Left lung (tissue), 10 donors: ENCODE data around the gene PARP9. TPM values are rescaled to one million over a fixed set of nuclear protein-coding genes. Genes with fewer than 3 reads are reported as not detected.
"Not testable (repeated sequence)": the region's sequence is repeated elsewhere in the genome, so short reads cannot be mapped to it uniquely, and the experiment has no call there.

Experiments used
- ATAC-seq: fragments of 200-7000 bp; cut with Tn5 transposase; one replicate; pipeline ENCODE4 v1.9.1; 2020; ENCODE audit warnings: moderate library complexity
- DNase-seq, 4 donors: peaks; one replicate each; pipeline ENCODE4 v3.0.0-alpha.2; 2013 to 2020
- H3K27ac ChIP-seq, 2 donors: fragments of 200-600 bp; sonication (generic) in 1 of 2; one replicate each; pipeline versions ENCODE4 v1.5.0 to v1.8.0; 2020 to 2021
- H3K27me3 ChIP-seq, 2 donors: fragments of 200-600 bp; sonication (generic) in 1 of 2; one replicate each; pipeline versions ENCODE4 v1.5.0 to v1.8.0; 2020 to 2021
- H3K36me3 ChIP-seq, 2 donors: fragments of 200-600 bp; sonication (generic) in 1 of 2; one replicate each; pipeline versions ENCODE4 v1.5.0 to v1.8.0; 2020 to 2021
- H3K4me1 ChIP-seq, 2 donors: fragments of 200-600 bp; one replicate each; pipeline ENCODE4 v1.8.0; 2021
- H3K4me3 ChIP-seq, 2 donors: fragments of 200-600 bp; sonication (generic) in 1 of 2; one replicate each; pipeline versions ENCODE4 v1.5.0 to v1.8.0; 2020 to 2021; ENCODE audit warnings: mild to moderate bottlenecking in 1 of 2
- H3K9me3 ChIP-seq, 2 donors: fragments of 200-600 bp; sonication (generic) in 1 of 2; one replicate each; pipeline versions ENCODE4 v1.5.0 to v1.8.0; 2020 to 2021
- intact Hi-C, 2 donors: fragments of 100-400 bp; cut with DNase I; formaldehyde crosslinking; loops; one replicate each; pipeline versions ENCODE4 v1.11.2 to v1.14.2; 2022
- polyA plus RNA-seq, 6 donors: library from polyadenylated mRNA; unstranded; fragments of 120-200 nt; gene quantifications; one replicate each; pipeline ENCODE4 v1.2.1, GENCODE V29; 2013; ENCODE audit not compliant: insufficient read length in 6 of 6
- total RNA-seq, 2 donors: library from RNA; stranded (reverse); fragmentation: NEBNext Ultra II Directional; extraction: Animal tissue kit (Norgen Biotek cat#: 25700); gene quantifications; one replicate each; pipeline ENCODE4 v1.2.1, GENCODE V29; 2021
- TF ChIP-seq, protein P1 (sequence below), 2 donors: fragments of 200-600 bp; sonication (generic) in 1 of 2; IDR thresholded peaks; one replicate each; pipeline versions ENCODE4 v1.5.0 to v1.8.0; 2021; ENCODE audit warnings: antibody characterized with exemption in 2 of 2
- donor health status: DM: no; HTN: yes; CAD: no.
- donor health status: DM: no; HTN: no; CAD: no.

The PARP9 gene
- total and polyA plus RNA-seq, 8 donors: 17.2 to 75.4 (median 20.9) TPM

DNA sequence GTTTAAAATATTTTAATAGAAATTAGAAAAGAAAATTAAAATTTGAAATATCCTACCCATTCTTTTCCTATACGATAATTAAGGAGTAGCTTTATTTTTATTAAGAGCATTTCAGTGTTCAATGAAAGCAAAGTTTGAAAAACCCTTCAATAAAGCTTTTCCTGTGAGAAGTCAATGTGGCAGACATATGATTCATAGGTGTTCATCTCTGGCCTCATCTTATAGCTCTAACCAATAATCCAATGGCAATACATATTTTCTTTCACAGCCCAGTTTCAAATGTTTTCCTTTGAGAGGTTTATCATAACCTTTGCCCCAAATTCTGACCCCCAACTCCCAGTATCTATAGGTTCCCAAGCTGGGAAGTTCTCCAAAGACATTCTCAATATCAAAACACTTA, 57.6 kb downstream of the PARP9 start:
- Histone ChIP-seq H3K4me3 (no peak overlapping the region), H3K36me3 (no peaks in the 10 kb centered on the region), H3K4me1 (peaks cover 4 to 30% of the 10 kb centered on the region in 2 donors), H3K9me3 (no peaks in the 10 kb centered on the region), H3K27me3 (no peaks in the 10 kb centered on the region), H3K27ac (no peak overlapping the region)
- DNase-seq (no peak), ATAC-seq (no peak)
- intact Hi-C loops: no loop called here
- TF ChIP-seq, protein P1, sequence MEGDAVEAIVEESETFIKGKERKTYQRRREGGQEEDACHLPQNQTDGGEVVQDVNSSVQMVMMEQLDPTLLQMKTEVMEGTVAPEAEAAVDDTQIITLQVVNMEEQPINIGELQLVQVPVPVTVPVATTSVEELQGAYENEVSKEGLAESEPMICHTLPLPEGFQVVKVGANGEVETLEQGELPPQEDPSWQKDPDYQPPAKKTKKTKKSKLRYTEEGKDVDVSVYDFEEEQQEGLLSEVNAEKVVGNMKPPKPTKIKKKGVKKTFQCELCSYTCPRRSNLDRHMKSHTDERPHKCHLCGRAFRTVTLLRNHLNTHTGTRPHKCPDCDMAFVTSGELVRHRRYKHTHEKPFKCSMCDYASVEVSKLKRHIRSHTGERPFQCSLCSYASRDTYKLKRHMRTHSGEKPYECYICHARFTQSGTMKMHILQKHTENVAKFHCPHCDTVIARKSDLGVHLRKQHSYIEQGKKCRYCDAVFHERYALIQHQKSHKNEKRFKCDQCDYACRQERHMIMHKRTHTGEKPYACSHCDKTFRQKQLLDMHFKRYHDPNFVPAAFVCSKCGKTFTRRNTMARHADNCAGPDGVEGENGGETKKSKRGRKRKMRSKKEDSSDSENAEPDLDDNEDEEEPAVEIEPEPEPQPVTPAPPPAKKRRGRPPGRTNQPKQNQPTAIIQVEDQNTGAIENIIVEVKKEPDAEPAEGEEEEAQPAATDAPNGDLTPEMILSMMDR (IDR thresholded peaks at IDR 0.05): no peak

DNA sequence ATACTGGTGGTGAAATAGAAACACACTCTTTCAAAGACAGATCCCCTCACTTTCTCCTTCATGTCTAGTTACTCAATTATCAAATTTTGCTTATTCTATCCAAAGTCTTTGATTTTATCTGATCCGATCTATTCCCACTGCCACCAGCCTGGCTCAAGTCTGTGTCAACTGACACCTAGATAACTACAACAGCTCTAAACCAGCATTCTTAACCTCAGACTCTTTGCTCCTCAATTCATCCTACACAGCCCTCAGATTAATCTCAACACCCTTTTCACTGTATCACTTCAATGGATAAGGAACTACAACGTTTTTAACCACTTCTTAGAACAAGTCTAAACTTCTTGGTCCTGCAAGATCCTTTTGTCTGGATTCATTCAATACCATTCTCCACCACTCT, 58.4 kb downstream of the PARP9 start:
- TF ChIP-seq, protein P1 (IDR thresholded peaks at IDR 0.05): no peak
- H3K4me1 ChIP-seq: peaks cover 0 to 22% of the 10 kb centered on the region in 2 donors
- ATAC-seq: no peak
- DNase-seq: no peak
- no peaks in the 10 kb centered on the region for H3K27me3 ChIP-seq
- no peaks in the 10 kb centered on the region for H3K9me3 ChIP-seq
- intact Hi-C loops: no loop called here
- no peak overlapping the region for H3K27ac ChIP-seq
- no peaks in the 10 kb centered on the region for H3K36me3 ChIP-seq
- H3K4me3 ChIP-seq: no peak overlapping the region

DNA sequence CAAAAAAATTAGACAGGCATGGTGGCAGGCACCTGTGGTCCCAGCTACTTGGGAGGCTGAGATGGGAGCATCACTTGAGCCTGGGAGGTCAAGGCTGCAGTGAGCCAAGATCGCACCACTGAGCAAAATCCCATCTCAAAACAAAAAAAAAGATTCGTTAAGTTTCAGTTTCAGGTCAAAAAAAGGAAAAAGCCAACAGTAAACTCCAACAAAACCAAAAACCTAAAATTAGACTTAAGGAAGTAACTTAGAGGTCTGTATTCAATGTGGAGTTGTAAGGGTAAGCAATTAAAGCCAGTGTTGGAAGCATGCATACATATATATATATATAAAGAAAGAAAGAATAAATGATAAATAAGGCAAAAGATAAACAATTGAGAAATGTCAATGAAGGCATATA, 61.2 kb downstream of the PARP9 start:
- Histone ChIP-seq H3K27ac (no peak overlapping the region), H3K27me3 (no peaks in the 10 kb centered on the region), H3K4me1 (peaks cover 5 to 23% of the 10 kb centered on the region in 2 donors), H3K4me3 (no peak overlapping the region), H3K9me3 (no peaks in the 10 kb centered on the region), H3K36me3 (no peaks in the 10 kb centered on the region)
- ATAC-seq (no peak), DNase-seq (no peak)
- intact Hi-C loops: no loop called here
- TF ChIP-seq, protein P1 (IDR thresholded peaks at IDR 0.05): no peak

DNA sequence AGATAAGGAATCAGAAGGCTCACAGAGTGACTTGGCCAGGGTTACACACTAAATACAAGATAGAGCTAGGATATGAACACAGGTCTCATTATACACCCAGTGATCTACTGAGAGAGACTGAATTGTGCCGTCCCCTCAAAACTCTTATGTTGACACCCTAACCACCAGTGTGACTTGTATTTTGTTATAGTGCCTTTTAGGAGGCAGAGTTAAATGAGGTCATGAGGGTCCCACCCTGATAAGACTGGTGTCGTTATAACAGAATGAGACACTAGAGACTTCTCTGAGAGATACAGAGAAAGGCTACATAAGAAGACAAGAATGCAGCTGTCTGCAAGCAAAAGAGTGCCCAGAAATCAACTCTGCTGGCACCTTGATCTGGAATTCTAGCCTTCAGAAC, 62.0 kb downstream of the PARP9 start:
- DNase-seq (no peak), ATAC-seq (no peak)
- Histone ChIP-seq H3K4me3 (no peak overlapping the region), H3K27ac (no peak overlapping the region), H3K36me3 (no peaks in the 10 kb centered on the region), H3K27me3 (no peaks in the 10 kb centered on the region), H3K9me3 (no peaks in the 10 kb centered on the region), H3K4me1 (peaks cover 12 to 31% of the 10 kb centered on the region in 2 donors)
- TF ChIP-seq, protein P1 (IDR thresholded peaks at IDR 0.05): no peak
- intact Hi-C loops: no loop called here

DNA sequence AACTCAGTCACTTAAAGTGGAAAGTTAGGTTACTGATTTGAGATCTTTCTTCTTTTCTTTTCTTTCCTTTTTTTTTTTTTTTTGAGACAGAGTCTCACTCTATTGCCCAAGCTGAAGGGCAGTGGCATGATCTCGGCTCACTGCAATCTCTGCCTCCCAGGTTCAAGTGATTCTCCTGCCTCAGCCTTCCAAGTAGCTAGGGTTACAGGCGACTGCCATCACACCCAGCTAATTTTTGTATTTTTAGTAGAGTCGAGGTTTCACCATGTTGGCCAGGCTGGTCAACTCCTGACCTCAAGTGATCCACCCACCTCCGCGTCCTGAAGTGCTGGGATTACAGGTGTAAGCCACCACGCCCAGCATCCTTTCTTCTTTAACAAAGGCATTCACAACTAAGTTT, 63.1 kb downstream of the PARP9 start:
- H3K4me1 ChIP-seq: peaks cover 12 to 40% of the 10 kb centered on the region in 2 donors
- H3K27ac ChIP-seq, intact Hi-C loops, H3K9me3 ChIP-seq, H3K36me3 ChIP-seq, H3K4me3 ChIP-seq, H3K27me3 ChIP-seq, DNase-seq, ATAC-seq: not testable (repeated sequence)

DNA sequence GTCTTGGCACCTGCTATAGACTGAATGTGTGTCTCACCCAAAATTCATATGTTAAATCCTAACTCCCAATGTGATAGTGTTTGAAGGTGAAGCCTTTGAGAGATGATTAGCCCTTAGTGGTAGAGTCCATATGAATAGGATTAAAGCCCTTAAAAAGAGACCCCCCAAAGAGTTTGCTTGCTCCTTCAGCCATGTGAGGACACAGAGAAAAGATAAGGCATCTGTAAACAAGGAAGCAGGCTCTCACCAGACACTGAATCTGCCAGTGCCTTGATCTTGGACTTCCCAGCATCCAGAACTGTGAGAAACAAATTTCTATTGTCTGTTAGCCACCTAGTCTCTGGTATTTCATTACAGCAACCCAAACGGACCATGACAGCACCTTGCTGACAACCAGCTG, 65.9 kb downstream of the PARP9 start:
- intact Hi-C loops: no loop called here
- no peak overlapping the region for H3K4me3 ChIP-seq

More for the DNA sequence above, 65.9 kb downstream of the PARP9 start:
- H3K4me1 ChIP-seq: peaks cover 12 to 40% of the 10 kb centered on the region in 2 donors
- TF ChIP-seq, protein P1 (IDR thresholded peaks at IDR 0.05): no peak
- DNase-seq (no peak), ATAC-seq (no peak)
- H3K27me3 ChIP-seq: no peaks in the 10 kb centered on the region
- H3K36me3 ChIP-seq: peaks cover 0 to 27% of the 10 kb centered on the region in 2 donors
- no peak overlapping the region for H3K27ac ChIP-seq
- no peaks in the 10 kb centered on the region for H3K9me3 ChIP-seq
